ENCODE measurements around the gene SP8. TPM values are rescaled to one million over a fixed set of nuclear protein-coding genes. Genes with fewer than 3 reads are reported as not detected.

Gene SP8
- total and polyA plus RNA-seq, 7 donors = not detected

- Histone ChIP-seq H3K27me3 (ENCODE audit: insufficient read depth in 3 of 3, low read length in 2 of 3) (peaks cover 10 to 78% (median 35%) of the 10 kb centered on the region in 3 donors), H3K4me3 (peak overlapping the region; percentile 62), H3K27ac (no peak overlapping the region), H3K36me3 (ENCODE audit: insufficient read depth in 1 of 2, low read depth in 1 of 2) (no peaks in the 10 kb centered on the region), H3K9me3 (no peaks in the 10 kb centered on the region), H3K4me1 (no peaks in the 10 kb centered on the region)
- 1 to 2% (median 1%) methylated on average over 38 to 77 of the region's 77 CpGs for WGBS, 3 donors
- peak in 1 of 2 donors; percentile 22 for DNase-seq
- intact Hi-C loops (cut with DNase I) = no loop called here
- TF ChIP-seq CTCF (IDR thresholded peaks at IDR 0.05) = no peak
- ATAC-seq = peak; percentile 60 to 78 (median 73)
Observed at GRCh38 chr7:20798081-20798693, 11.5 kb upstream of the SP8 start.

- TF ChIP-seq CTCF (IDR thresholded peaks at IDR 0.05) = no peak
- ATAC-seq (peak in 2 of 4 donors; percentile 15 to 33), DNase-seq (peak in 1 of 2 donors; percentile 21)
- Histone ChIP-seq H3K36me3 (ENCODE audit: insufficient read depth in 1 of 2, low read depth in 1 of 2) (no peaks in the 10 kb centered on the region), H3K4me3 (peak overlapping the region; percentile 62), H3K27me3 (ENCODE audit: insufficient read depth in 3 of 3, low read length in 2 of 3) (peaks cover 10 to 84% (median 36%) of the 10 kb centered on the region in 3 donors), H3K27ac (no peak overlapping the region), H3K9me3 (no peaks in the 10 kb centered on the region), H3K4me1 (no peaks in the 10 kb centered on the region)
- intact Hi-C loops (cut with DNase I) = no loop called here
- 2 to 4% (median 2%) methylated on average over 22 to 40 of the region's 40 CpGs for WGBS, 3 donors
Observed at GRCh38 chr7:20797462-20798080, 10.9 kb upstream of the SP8 start.

GRCh38 chr7:20797042-20797461, 10.4 kb upstream of the SP8 start:
- WGBS, 3 donors = 4% methylated on average over 19 of the region's 19 CpGs
- Histone ChIP-seq H3K27ac (no peak overlapping the region), H3K9me3 (no peaks in the 10 kb centered on the region), H3K4me3 (peak overlapping the region; percentile 62), H3K36me3 (ENCODE audit: insufficient read depth in 1 of 2, low read depth in 1 of 2) (no peaks in the 10 kb centered on the region), H3K4me1 (no peaks in the 10 kb centered on the region), H3K27me3 (ENCODE audit: insufficient read depth in 3 of 3, low read length in 2 of 3) (peaks cover 10 to 87% (median 36%) of the 10 kb centered on the region in 3 donors)
- no peak for TF ChIP-seq CTCF (IDR thresholded peaks at IDR 0.05)
- no peak for DNase-seq
- intact Hi-C loops (cut with DNase I) = no loop called here
- ATAC-seq = no peak

- intact Hi-C loops (cut with DNase I) = no loop called here
- H3K27ac ChIP-seq = no peak overlapping the region
- 13 to 20% (median 19%) methylated on average over 6 of the region's 6 CpGs for WGBS, 3 donors
- H3K4me1 ChIP-seq = no peaks in the 10 kb centered on the region
- DNase-seq = no peak
- no peaks in the 10 kb centered on the region for H3K36me3 ChIP-seq (ENCODE audit: insufficient read depth in 1 of 2, low read depth in 1 of 2)
- no peak overlapping the region for H3K4me3 ChIP-seq
- H3K9me3 ChIP-seq = no peaks in the 10 kb centered on the region
- TF ChIP-seq CTCF (IDR thresholded peaks at IDR 0.05) = no peak
- H3K27me3 ChIP-seq (ENCODE audit: insufficient read depth in 3 of 3, low read length in 2 of 3) = peaks cover 10 to 92% (median 37%) of the 10 kb centered on the region in 3 donors
- no peak for ATAC-seq
Observed at GRCh38 chr7:20796500-20796899, 9.8 kb upstream of the SP8 start.

All from psoas muscle (tissue), 8 donors.